ENCODE data around the gene CAV3.

Gene CAV3

DNA sequence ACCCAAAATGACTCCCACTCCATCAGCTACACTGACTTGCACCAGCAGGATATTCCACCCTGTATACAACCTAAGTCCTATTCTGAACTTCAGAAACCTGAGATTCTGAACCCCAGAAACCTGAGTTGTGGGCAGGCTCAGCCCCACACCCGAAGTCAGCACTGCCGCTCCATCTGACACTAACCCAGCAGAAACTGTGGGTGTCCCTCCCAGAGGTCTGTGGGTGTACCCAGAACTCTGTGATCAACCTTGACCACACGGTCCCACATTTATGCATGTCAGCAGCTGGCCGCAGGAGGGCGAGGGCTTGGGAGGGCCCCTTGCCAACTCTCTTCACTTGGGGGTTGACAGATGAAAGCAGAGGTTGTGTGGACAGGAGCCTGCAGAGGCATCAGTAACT, 26.5 kb downstream of the CAV3 start:
- no peak for ATAC-seq (replicated peaks)
- no peaks in the 10 kb centered on the region for H3K9me3 Mint-ChIP-seq

GRCh38 chr3:8760506-8760905, 26.9 kb downstream of the CAV3 start:
- no peaks in the 10 kb centered on the region for H3K4me1 Mint-ChIP-seq (ENCODE audit: low read depth in 2 of 2)
- no peaks in the 10 kb centered on the region for H3K36me3 Mint-ChIP-seq (ENCODE audit: insufficient read depth)
- no peak overlapping the region for H3K27ac Mint-ChIP-seq
- H3K9me3 Mint-ChIP-seq = no peaks in the 10 kb centered on the region
- H3K27me3 Mint-ChIP-seq = peaks cover 0 to 22% of the 10 kb centered on the region in 2 donors
- DNase-seq = no peak
- H3K4me3 Mint-ChIP-seq = no peak overlapping the region
- no peak for ATAC-seq (replicated peaks)

More for the DNA sequence above, 26.5 kb downstream of the CAV3 start:
- DNase-seq = no peak
- Mint-ChIP-seq H3K27ac (no peak overlapping the region), H3K27me3 (peaks cover 0 to 22% of the 10 kb centered on the region in 2 donors), H3K36me3 (ENCODE audit: insufficient read depth) (no peaks in the 10 kb centered on the region), H3K4me3 (no peak overlapping the region), H3K4me1 (ENCODE audit: low read depth in 2 of 2) (no peaks in the 10 kb centered on the region)

DNA sequence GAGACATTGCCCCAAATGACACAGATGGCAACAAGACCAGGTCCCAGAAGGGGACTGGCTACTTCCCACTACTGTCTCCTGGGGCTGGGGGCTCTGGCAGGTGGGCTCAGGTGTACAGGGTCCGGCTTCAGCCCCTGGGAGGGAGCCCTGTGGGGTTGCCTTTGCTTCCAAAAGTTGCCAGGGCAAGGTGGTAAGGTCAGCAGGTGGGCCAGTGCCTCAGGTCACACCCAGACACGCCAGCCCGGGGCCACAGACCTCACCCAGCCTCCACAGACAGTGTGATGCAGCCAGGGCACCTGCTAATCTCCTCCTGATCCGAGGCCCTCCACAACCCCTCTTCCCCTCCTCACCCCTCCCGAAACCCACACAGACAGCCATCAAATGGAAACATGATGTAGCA, 28.3 kb downstream of the CAV3 start:
- no peak for ATAC-seq (replicated peaks)
- Mint-ChIP-seq H3K4me1 (ENCODE audit: low read depth in 2 of 2) (no peaks in the 10 kb centered on the region), H3K27me3 (peaks cover 0 to 31% of the 10 kb centered on the region in 2 donors)

DNA sequence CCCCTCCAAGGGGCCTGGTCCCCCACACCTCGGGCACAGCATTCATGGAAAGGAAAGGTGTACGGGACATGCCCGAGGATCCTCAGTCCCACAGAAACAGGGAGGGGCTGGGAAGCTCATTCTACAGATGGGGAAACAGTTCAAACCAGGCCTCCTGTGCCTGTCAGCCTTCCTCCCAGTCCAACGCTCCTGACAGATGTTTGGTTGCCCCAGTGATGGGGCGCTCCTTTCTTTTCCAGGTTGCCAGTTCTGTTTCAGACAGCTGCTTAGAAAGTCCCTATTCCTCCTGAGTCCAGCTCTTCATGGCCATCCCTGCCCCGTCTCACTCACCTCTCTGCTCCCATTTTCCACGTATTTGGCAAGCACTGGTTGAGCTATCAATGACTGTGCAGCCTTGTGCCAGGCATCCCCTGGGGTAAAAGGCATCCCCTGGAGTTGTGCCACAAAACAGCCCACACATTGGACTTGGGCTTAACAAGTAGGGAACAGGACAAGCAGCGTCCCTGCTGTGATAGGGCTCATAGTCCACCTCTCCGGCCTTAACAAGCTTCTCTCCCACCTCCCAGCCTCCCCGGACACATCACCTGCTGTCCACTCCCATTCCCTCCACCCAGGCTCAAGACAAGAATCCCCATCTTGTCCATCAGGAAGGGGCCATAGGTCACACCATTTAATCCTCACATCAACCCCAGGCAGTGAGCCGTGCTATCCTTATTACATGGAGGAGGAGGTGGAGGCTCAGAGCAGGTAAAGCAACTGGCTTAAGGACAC, 29.2 kb downstream of the CAV3 start:
- no peak overlapping the region for H3K4me3 Mint-ChIP-seq
- no peaks in the 10 kb centered on the region for H3K36me3 Mint-ChIP-seq (ENCODE audit: insufficient read depth)
- no peak overlapping the region for H3K27ac Mint-ChIP-seq
- no peak for DNase-seq
- ATAC-seq (replicated peaks) = no peak
- no peaks in the 10 kb centered on the region for H3K4me1 Mint-ChIP-seq (ENCODE audit: low read depth in 2 of 2)
- H3K27me3 Mint-ChIP-seq = peaks cover 0 to 30% of the 10 kb centered on the region in 2 donors
- H3K9me3 Mint-ChIP-seq = no peaks in the 10 kb centered on the region

More for the DNA sequence above, 28.3 kb downstream of the CAV3 start:
- Mint-ChIP-seq H3K9me3 (no peaks in the 10 kb centered on the region), H3K4me3 (no peak overlapping the region), H3K27ac (no peak overlapping the region), H3K36me3 (ENCODE audit: insufficient read depth) (no peaks in the 10 kb centered on the region)
- no peak for DNase-seq

- H3K36me3 Mint-ChIP-seq (ENCODE audit: insufficient read depth) = no peaks in the 10 kb centered on the region
- no peak overlapping the region for H3K4me3 Mint-ChIP-seq
- H3K4me1 Mint-ChIP-seq (ENCODE audit: low read depth in 2 of 2) = peaks cover 7 to 9% of the 10 kb centered on the region in 2 donors
- ATAC-seq (replicated peaks) (no peak), DNase-seq (no peak)
- H3K27me3 Mint-ChIP-seq = peaks cover 13 to 40% of the 10 kb centered on the region in 2 donors
- H3K9me3 Mint-ChIP-seq = no peaks in the 10 kb centered on the region
- no peak overlapping the region for H3K27ac Mint-ChIP-seq
Measured at GRCh38 chr3:8764528-8764927, 30.9 kb downstream of the CAV3 start.

DNA sequence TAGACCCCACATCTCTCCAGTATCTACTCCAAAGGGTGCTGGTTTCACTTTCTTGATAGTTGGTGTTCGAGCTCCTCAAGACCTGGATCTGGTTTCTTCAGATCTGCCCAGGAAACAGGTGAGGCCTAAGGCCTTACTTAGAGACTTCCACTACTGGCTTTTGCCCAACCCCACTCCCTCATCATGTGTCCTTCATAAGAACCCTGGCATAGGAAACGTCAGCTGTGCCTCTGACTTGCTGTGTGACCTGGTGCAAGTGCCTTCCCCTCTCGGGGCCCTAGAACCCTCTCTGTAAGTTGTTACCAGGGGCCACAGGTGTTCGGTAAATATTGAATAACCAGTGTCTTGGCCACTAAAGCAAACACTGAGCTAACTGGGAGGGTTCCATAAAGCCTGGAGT, 31.9 kb downstream of the CAV3 start:
- Mint-ChIP-seq H3K4me3 (no peak overlapping the region), H3K4me1 (ENCODE audit: low read depth in 2 of 2) (peaks cover 9 to 11% of the 10 kb centered on the region in 2 donors), H3K9me3 (no peaks in the 10 kb centered on the region), H3K27me3 (peaks cover 17 to 46% of the 10 kb centered on the region in 2 donors), H3K36me3 (ENCODE audit: insufficient read depth) (no peaks in the 10 kb centered on the region), H3K27ac (no peak overlapping the region)
- no peak for DNase-seq
- no peak for ATAC-seq (replicated peaks)

DNA sequence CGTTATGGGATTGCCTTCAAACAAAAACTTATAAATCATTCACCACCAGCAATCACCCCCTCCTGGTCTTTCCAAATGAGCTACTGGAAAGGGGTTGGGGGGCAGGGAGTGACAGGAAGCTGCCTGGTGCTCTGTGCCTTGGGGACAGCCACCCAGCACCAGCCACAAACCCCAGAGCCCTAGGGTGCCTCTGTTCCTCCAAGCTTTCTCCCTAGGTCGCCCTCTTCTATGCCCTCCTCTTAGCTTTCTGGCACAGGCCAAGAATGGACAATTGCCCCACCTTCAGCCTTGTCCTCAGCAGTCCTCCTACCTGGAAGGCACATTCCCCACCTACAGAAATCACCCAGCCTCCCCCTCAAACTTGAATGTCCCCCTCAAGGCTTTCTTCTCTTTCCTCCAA, 32.5 kb downstream of the CAV3 start:
- H3K27me3 Mint-ChIP-seq = peaks cover 17 to 46% of the 10 kb centered on the region in 2 donors
- peaks cover 9 to 11% of the 10 kb centered on the region in 2 donors for H3K4me1 Mint-ChIP-seq (ENCODE audit: low read depth in 2 of 2)
- H3K27ac Mint-ChIP-seq = no peak overlapping the region

DNA sequence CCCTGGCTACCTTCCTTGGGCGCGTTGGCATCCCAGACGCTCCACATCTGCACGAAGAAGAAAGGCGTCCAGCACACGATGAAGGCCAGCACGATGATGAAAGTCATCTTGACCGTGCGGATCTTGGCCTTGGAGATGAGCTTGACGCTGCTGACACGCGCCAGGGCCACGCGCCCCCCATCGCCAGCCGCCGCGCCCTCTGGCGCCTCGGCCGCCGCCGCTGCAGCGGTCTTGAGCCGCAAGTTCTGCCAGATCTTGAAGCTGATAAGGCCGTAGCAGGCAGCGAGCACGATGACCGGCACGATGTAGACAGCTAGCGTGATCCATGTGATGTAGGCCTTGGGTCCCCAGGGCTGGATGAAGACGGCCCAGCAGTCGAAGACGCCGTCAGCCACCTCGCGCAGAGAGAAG, 33.7 kb downstream of the CAV3 start:
- H3K4me3 Mint-ChIP-seq = no peak overlapping the region

More for the DNA sequence above, 32.5 kb downstream of the CAV3 start:
- ATAC-seq (replicated peaks) (no peak), DNase-seq (no peak)
- H3K4me3 Mint-ChIP-seq = no peak overlapping the region
- no peaks in the 10 kb centered on the region for H3K36me3 Mint-ChIP-seq (ENCODE audit: insufficient read depth)
- no peaks in the 10 kb centered on the region for H3K9me3 Mint-ChIP-seq

GRCh38 chr3:8767667-8768363, 34.2 kb downstream of the CAV3 start:
- H3K4me3 Mint-ChIP-seq = no peak overlapping the region
- no peaks in the 10 kb centered on the region for H3K36me3 Mint-ChIP-seq (ENCODE audit: insufficient read depth)
- H3K27me3 Mint-ChIP-seq = peaks cover 23 to 42% of the 10 kb centered on the region in 2 donors
- peaks cover 9 to 11% of the 10 kb centered on the region in 2 donors for H3K4me1 Mint-ChIP-seq (ENCODE audit: low read depth in 2 of 2)
- H3K9me3 Mint-ChIP-seq = no peaks in the 10 kb centered on the region
- ATAC-seq (replicated peaks) (no peak), DNase-seq (no peak)
- no peak overlapping the region for H3K27ac Mint-ChIP-seq

More for the DNA sequence above, 33.7 kb downstream of the CAV3 start:
- Mint-ChIP-seq H3K27ac (no peak overlapping the region), H3K4me1 (ENCODE audit: low read depth in 2 of 2) (peaks cover 9 to 11% of the 10 kb centered on the region in 2 donors), H3K9me3 (no peaks in the 10 kb centered on the region), H3K27me3 (peaks cover 23 to 46% of the 10 kb centered on the region in 2 donors), H3K36me3 (ENCODE audit: insufficient read depth) (no peaks in the 10 kb centered on the region)
- ATAC-seq (replicated peaks) (no peak), DNase-seq (no peak)

GRCh38 chr3:8768364-8769087, 34.9 kb downstream of the CAV3 start:
- H3K36me3 Mint-ChIP-seq (ENCODE audit: insufficient read depth) = no peaks in the 10 kb centered on the region
- DNase-seq (no peak), ATAC-seq (replicated peaks) (no peak)
- H3K27ac Mint-ChIP-seq = no peak overlapping the region
- no peaks in the 10 kb centered on the region for H3K9me3 Mint-ChIP-seq
- H3K4me1 Mint-ChIP-seq (ENCODE audit: low read depth in 2 of 2) = peaks cover 9 to 11% of the 10 kb centered on the region in 2 donors
- H3K27me3 Mint-ChIP-seq = peaks cover 23 to 35% of the 10 kb centered on the region in 2 donors
- peak overlapping the region in 1 of 2 donors; percentile 56 for H3K4me3 Mint-ChIP-seq

- ATAC-seq (replicated peaks) = peak; percentile 69
- peak within 1 kb of the TSS; percentile 45 to 56 for H3K4me3 Mint-ChIP-seq
- DNase-seq = peak; percentile 4 to 26 (median 15)
- peaks cover 23 to 35% of the 10 kb centered on the region in 2 donors for H3K27me3 Mint-ChIP-seq
- H3K36me3 Mint-ChIP-seq (ENCODE audit: insufficient read depth) = no peaks in the 10 kb centered on the region
- H3K4me1 Mint-ChIP-seq (ENCODE audit: low read depth in 2 of 2) = peaks cover 9 to 11% of the 10 kb centered on the region in 2 donors
- no peak within 1 kb of the TSS for H3K27ac Mint-ChIP-seq
- no peaks in the 10 kb centered on the region for H3K9me3 Mint-ChIP-seq
Measured at GRCh38 chr3:8769088-8769822, 35.7 kb downstream of the CAV3 start, which contains the start of gene OXTR. OXTR (minus strand) TSS chr3:8769613; CDS start chr3:8768187, 1,426 bp downstream.

DNA sequence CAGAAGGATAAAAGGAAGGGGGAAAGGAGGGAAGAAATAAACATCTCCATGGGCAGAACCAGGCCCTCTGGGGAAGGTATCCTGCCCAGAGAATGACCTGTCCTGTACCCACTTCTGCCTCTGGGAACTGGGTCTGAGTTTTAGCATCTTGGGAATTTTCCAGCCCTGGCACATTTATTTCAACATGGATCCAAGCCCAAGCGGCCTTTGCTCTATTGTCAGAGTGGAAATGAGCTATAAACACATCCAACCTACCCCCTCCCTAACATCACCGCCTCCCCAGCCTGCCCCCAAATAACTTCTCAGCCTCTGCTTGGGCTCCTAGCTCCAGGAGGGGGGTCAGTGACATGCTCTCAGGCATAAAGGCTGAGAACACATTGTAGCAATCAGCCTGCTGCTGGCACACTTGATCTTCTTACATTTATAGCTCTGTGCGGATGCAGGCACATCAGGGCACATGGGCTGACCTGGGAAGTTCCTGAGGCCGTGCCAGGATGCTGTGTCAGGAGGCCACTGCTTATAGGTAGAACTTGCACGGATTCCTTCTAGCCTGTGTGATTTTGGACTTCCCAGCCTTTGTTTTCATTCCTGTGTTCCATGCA, 40.4 kb downstream of the CAV3 start:
- Mint-ChIP-seq H3K4me1 (ENCODE audit: low read depth in 2 of 2) (peaks cover 5 to 7% of the 10 kb centered on the region in 2 donors), H3K4me3 (no peak overlapping the region), H3K9me3 (no peaks in the 10 kb centered on the region), H3K27ac (no peak overlapping the region), H3K36me3 (ENCODE audit: insufficient read depth) (no peaks in the 10 kb centered on the region), H3K27me3 (peaks cover 40 to 41% of the 10 kb centered on the region in 2 donors)
- DNase-seq (no peak), ATAC-seq (replicated peaks) (no peak)
